ENCODE results near the gene PEBP1. TPM values are rescaled to one million over a fixed set of nuclear protein-coding genes. Genes with fewer than 3 reads are reported as not detected.

Gene PEBP1
- 100 to 1,000 TPM; 294 to 370 (median 337) TPM for total RNA-seq

DNA sequence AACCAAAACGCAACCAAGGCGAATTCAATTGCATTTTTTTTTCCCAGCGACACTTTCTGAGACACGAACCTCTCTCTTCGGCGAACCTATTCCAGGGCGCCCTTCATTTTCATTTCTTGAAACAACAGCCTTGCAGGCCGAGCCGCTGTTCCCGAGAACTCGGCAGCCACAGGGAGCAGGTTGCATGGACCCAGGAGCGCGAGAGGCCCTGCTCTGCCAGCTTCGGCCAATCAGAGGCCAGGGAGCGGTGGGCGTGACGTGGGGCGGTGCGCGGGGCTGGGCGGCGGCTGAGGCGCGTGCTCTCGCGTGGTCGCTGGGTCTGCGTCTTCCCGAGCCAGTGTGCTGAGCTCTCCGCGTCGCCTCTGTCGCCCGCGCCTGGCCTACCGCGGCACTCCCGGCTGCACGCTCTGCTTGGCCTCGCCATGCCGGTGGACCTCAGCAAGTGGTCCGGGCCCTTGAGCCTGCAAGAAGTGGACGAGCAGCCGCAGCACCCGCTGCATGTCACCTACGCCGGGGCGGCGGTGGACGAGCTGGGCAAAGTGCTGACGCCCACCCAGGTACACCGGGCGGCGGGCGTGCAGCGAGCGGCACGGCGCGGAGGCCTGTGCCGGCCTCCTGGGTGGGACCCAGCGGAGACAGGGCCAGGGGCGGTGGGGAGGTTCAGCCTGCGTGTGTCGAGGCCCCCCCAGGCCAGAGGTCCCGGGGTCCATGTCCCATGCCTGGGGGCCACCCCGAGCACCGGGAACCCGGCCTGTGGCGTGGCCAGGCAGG, at the start of gene PEBP1:
TSS of gene PEBP1 (plus strand) at position 337 of the 771 bp plus-strand sequence. CDS start at position 423, 86 bp downstream.
- peak; percentile 99 for ATAC-seq
- WGBS, 2 donors (ENCODE audit: low coverage in 1 of 2) = 0 to 4% methylated on average over 4 to 7 of the region's 70 CpGs
- TF ChIP-seq, protein P1, sequence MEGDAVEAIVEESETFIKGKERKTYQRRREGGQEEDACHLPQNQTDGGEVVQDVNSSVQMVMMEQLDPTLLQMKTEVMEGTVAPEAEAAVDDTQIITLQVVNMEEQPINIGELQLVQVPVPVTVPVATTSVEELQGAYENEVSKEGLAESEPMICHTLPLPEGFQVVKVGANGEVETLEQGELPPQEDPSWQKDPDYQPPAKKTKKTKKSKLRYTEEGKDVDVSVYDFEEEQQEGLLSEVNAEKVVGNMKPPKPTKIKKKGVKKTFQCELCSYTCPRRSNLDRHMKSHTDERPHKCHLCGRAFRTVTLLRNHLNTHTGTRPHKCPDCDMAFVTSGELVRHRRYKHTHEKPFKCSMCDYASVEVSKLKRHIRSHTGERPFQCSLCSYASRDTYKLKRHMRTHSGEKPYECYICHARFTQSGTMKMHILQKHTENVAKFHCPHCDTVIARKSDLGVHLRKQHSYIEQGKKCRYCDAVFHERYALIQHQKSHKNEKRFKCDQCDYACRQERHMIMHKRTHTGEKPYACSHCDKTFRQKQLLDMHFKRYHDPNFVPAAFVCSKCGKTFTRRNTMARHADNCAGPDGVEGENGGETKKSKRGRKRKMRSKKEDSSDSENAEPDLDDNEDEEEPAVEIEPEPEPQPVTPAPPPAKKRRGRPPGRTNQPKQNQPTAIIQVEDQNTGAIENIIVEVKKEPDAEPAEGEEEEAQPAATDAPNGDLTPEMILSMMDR (IDR thresholded peaks at IDR 0.05) = no peak
- TF ChIP-seq POLR2AphosphoS5 (IDR thresholded peaks at IDR 0.05) (peak; percentile 93), POLR2A (IDR thresholded peaks at IDR 0.05) (peak; percentile 91 to 94)
- Histone ChIP-seq H3K36me3 (peaks cover 0 to 34% of the 10 kb centered on the region in 2 donors), H3K9me3 (no peaks in the 10 kb centered on the region), H3K27ac (peak within 1 kb of the TSS; percentile 76 to 96 (median 94)), H3K4me1 (peaks cover 0 to 51% (median 5%) of the 10 kb centered on the region in 3 donors), H3K4me3 (peak within 1 kb of the TSS; percentile 85 to 100), H3K27me3 (no peaks in the 10 kb centered on the region)

DNA sequence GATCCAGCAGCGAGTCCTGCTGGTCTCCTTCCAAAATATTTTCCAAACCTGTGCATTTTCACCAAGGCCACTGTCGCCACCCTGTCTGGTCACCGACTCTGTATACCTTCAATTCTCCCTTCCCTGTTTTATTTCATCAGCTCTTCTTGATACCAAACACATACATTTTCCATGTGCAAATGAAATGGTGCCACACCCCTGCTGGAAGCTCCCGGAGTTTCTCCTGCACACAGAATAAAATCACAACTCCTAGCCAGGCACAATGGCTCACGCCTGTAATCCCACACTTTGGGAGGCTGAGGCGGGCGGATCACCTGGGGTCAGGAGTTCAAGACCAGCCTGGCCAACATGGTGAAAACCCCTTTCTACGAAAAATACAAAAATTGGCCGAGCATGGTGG, 46.1 kb upstream of the PEBP1 start:
- no peaks in the 10 kb centered on the region for H3K4me1 ChIP-seq
- H3K27ac ChIP-seq = no peak overlapping the region
- H3K27me3 ChIP-seq = no peaks in the 10 kb centered on the region
- no peak for ATAC-seq
- WGBS, 2 donors (ENCODE audit: low coverage in 1 of 2) = 89 to 97% methylated on average over 3 to 4 of the region's 9 CpGs
- H3K4me3 ChIP-seq = no peak overlapping the region
- H3K9me3 ChIP-seq = no peaks in the 10 kb centered on the region
- TF ChIP-seq POLR2A (IDR thresholded peaks at IDR 0.05) (no peak), EP300 (IDR thresholded peaks at IDR 0.05) (no peak), POLR2AphosphoS5 (IDR thresholded peaks at IDR 0.05) (no peak)
- TF ChIP-seq, protein P1 (IDR thresholded peaks at IDR 0.05) = no peak
- peaks cover 0 to 47% of the 10 kb centered on the region in 2 donors for H3K36me3 ChIP-seq

DNA sequence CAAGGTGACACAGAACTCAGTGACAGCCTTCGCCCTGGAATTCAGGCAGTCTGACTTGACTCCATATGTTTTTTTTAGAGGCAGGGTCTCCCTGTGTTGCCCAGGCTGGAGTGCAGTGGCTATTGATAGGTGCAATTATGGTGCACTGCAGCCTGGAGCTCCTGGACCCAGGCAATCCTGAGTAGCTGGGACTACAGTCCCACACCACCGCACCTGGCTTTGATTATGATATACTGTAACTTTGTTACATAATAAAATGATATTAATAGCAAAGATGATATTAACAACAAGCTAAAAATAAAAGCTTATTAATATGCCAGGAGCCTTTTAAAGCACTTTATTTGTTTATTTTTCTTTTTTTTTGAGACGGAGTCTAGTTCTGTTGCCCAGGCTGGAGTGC, 41.9 kb upstream of the PEBP1 start:
- H3K27me3 ChIP-seq = no peaks in the 10 kb centered on the region
- H3K4me1 ChIP-seq = no peaks in the 10 kb centered on the region
- 79 to 82% methylated on average over 2 to 3 of the region's 3 CpGs for WGBS, 2 donors (ENCODE audit: low coverage in 1 of 2)
- no peaks in the 10 kb centered on the region for H3K9me3 ChIP-seq
- no peak for TF ChIP-seq POLR2AphosphoS5 (IDR thresholded peaks at IDR 0.05)
- TF ChIP-seq EP300 (IDR thresholded peaks at IDR 0.05) = no peak
- no peak for TF ChIP-seq POLR2A (IDR thresholded peaks at IDR 0.05)
- TF ChIP-seq, protein P1 (IDR thresholded peaks at IDR 0.05) = no peak
- ATAC-seq = no peak
- no peak overlapping the region for H3K4me3 ChIP-seq
- H3K36me3 ChIP-seq = peaks cover 0 to 54% of the 10 kb centered on the region in 2 donors
- H3K27ac ChIP-seq = no peak overlapping the region

DNA sequence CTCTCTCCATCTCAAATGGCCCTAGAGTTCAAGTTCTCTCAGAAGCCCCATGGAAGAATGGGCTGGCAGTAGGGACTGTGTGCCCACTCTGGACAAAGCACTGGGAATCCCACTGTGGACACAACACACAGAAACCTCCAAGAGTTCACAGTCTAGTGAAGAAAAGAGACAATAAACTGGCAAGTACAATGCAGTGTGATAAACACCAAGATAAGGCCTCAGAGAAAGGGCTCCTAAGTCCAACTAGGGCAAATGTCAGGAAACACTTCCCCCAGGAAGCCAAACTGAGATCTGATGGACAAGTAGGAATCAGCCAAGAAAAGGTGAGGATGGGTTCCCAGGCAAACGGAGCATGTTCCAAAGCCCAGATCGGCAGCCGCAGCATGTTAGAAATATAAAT, 37.5 kb upstream of the PEBP1 start:
- H3K4me1 ChIP-seq = peaks cover 0 to 9% (median 0%) of the 10 kb centered on the region in 3 donors
- no peak for ATAC-seq
- H3K27ac ChIP-seq = no peak overlapping the region
- TF ChIP-seq POLR2A (IDR thresholded peaks at IDR 0.05) (no peak), POLR2AphosphoS5 (IDR thresholded peaks at IDR 0.05) (no peak), EP300 (IDR thresholded peaks at IDR 0.05) (no peak)
- TF ChIP-seq, protein P1 (IDR thresholded peaks at IDR 0.05) = no peak
- no peaks in the 10 kb centered on the region for H3K9me3 ChIP-seq
- 81 to 86% methylated on average over 3 of the region's 3 CpGs for WGBS, 2 donors (ENCODE audit: low coverage in 1 of 2)
- no peaks in the 10 kb centered on the region for H3K27me3 ChIP-seq
- no peak overlapping the region for H3K4me3 ChIP-seq
- H3K36me3 ChIP-seq = peaks cover 0 to 16% of the 10 kb centered on the region in 2 donors

Measured in gastroesophageal sphincter (tissue), 4 donors.